Sigmoid colon (tissue), 3 donors: ENCODE measurements around the gene OSBP2.

Experiments used
- CTCF ChIP-seq, 4 experiments: fragments of 450-650 bp in 3 of 4; fragments of 200-600 bp in 1 of 4; IDR thresholded peaks; one replicate each; pipeline ENCODE4 v1.5.1; 2016 to 2019; ENCODE audit warnings: antibody characterized with exemption in 4 of 4, mild to moderate bottlenecking in 3 of 4, moderate library complexity in 2 of 4
- POLR2A ChIP-seq, 2 donors: fragments of 450-650 bp; IDR thresholded peaks; one replicate each; pipeline ENCODE4 v1.6.1; 2016; ENCODE audit warnings: antibody characterized with exemption in 2 of 2, mild to moderate bottlenecking in 2 of 2, moderate library complexity in 2 of 2

- TF ChIP-seq CTCF (IDR thresholded peaks at IDR 0.05) (no peak), POLR2A (IDR thresholded peaks at IDR 0.05) (no peak)
Observed at GRCh38 chr22:30654361-30654760, 40.3 kb upstream of the OSBP2 start.
